HG03064 (cell line): ENCODE data around the gene SLC35F1.
A peak's percentile ranks its signal among the peaks of the same experiment; 100 is the strongest.

ENCODE experiments used
- ATAC-seq: cut with Tn5 transposase; IDR thresholded peaks from one replicate; pipeline ENCODE4 v1.9.1; 2021; ENCODE audit warnings: low read depth; ENCODE audit not compliant: unreplicated experiment

SLC35F1 gene

GRCh38 chr6:118186672-118187567, 279.9 kb downstream of the SLC35F1 start:
- peak; percentile 59 for ATAC-seq

GRCh38 chr6:118187568-118188164, 280.6 kb downstream of the SLC35F1 start:
- ATAC-seq: peak; percentile 32

GRCh38 chr6:118188561-118188960, 281.5 kb downstream of the SLC35F1 start:
- ATAC-seq: no peak

- ATAC-seq: no peak
Measured at GRCh38 chr6:118197539-118197938, 290.5 kb downstream of the SLC35F1 start.

- ATAC-seq: no peak
Measured at GRCh38 chr6:118198746-118199145, 291.7 kb downstream of the SLC35F1 start.

- no peak for ATAC-seq
Measured at GRCh38 chr6:118200160-118200559, 293.1 kb downstream of the SLC35F1 start.

- ATAC-seq: no peak
Measured at GRCh38 chr6:118202517-118202916, 295.5 kb downstream of the SLC35F1 start.

GRCh38 chr6:118203545-118203944, 296.5 kb downstream of the SLC35F1 start:
- ATAC-seq: no peak

- ATAC-seq: no peak
Measured at GRCh38 chr6:118206221-118206620, 299.2 kb downstream of the SLC35F1 start.

- ATAC-seq: no peak
Measured at GRCh38 chr6:118207947-118208346, 300.9 kb downstream of the SLC35F1 start.

- ATAC-seq: no peak
Measured at GRCh38 chr6:118212451-118213173, 305.5 kb downstream of the SLC35F1 start.

- no peak for ATAC-seq
Measured at GRCh38 chr6:118215269-118215668, 308.2 kb downstream of the SLC35F1 start.

GRCh38 chr6:118216751-118217150, 309.7 kb downstream of the SLC35F1 start:
- ATAC-seq: no peak

GRCh38 chr6:118218156-118218555, 311.1 kb downstream of the SLC35F1 start:
- no peak for ATAC-seq

GRCh38 chr6:118220429-118221128, 313.5 kb downstream of the SLC35F1 start:
- ATAC-seq: no peak

- no peak for ATAC-seq
Measured at GRCh38 chr6:118223316-118223715, 316.3 kb downstream of the SLC35F1 start.

GRCh38 chr6:118228886-118229285, 321.8 kb downstream of the SLC35F1 start:
- no peak for ATAC-seq

GRCh38 chr6:118240878-118241528, 333.9 kb downstream of the SLC35F1 start:
- ATAC-seq: no peak

GRCh38 chr6:118246406-118246805, 339.3 kb downstream of the SLC35F1 start:
- ATAC-seq: no peak

GRCh38 chr6:118248171-118248570, 341.1 kb downstream of the SLC35F1 start:
- ATAC-seq: no peak
